GM18502 (cell line): Measurements from ENCODE around the gene RAB3C.

Source experiments
- ATAC-seq: cut with Tn5 transposase; IDR thresholded peaks from one replicate; pipeline ENCODE4 v1.9.1; 2021; ENCODE audit warnings: mild to moderate bottlenecking; ENCODE audit not compliant: unreplicated experiment, poor library complexity

The RAB3C gene

GRCh38 chr5:58717303-58718007, 134.6 kb downstream of the RAB3C start:
- ATAC-seq, result no peak

- ATAC-seq, result no peak
Observed at GRCh38 chr5:58718269-58718978, 135.5 kb downstream of the RAB3C start.

GRCh38 chr5:58722160-58722559, 139.3 kb downstream of the RAB3C start:
- ATAC-seq, result no peak

GRCh38 chr5:58724992-58725391, 142.1 kb downstream of the RAB3C start:
- no peak for ATAC-seq

GRCh38 chr5:58731641-58732040, 148.8 kb downstream of the RAB3C start:
- no peak for ATAC-seq

- ATAC-seq, result no peak
Observed at GRCh38 chr5:58735637-58736036, 152.8 kb downstream of the RAB3C start.

- ATAC-seq, result no peak
Observed at GRCh38 chr5:58736214-58736613, 153.3 kb downstream of the RAB3C start.

- no peak for ATAC-seq
Observed at GRCh38 chr5:58737671-58738070, 154.8 kb downstream of the RAB3C start.

- no peak for ATAC-seq
Observed at GRCh38 chr5:58738336-58738735, 155.5 kb downstream of the RAB3C start.

- ATAC-seq, result no peak
Observed at GRCh38 chr5:58739051-58739450, 156.2 kb downstream of the RAB3C start.

GRCh38 chr5:58740956-58741355, 158.1 kb downstream of the RAB3C start:
- ATAC-seq, result no peak

GRCh38 chr5:58745350-58745749, 162.5 kb downstream of the RAB3C start:
- no peak for ATAC-seq

GRCh38 chr5:58746321-58746720, 163.4 kb downstream of the RAB3C start:
- no peak for ATAC-seq

- no peak for ATAC-seq
Observed at GRCh38 chr5:58750036-58750435, 167.2 kb downstream of the RAB3C start.

GRCh38 chr5:58751222-58751837, 168.5 kb downstream of the RAB3C start:
- no peak for ATAC-seq

GRCh38 chr5:58752104-58752503, 169.2 kb downstream of the RAB3C start:
- ATAC-seq, result no peak

GRCh38 chr5:58753446-58753845, 170.6 kb downstream of the RAB3C start:
- ATAC-seq, result no peak

- ATAC-seq, result no peak
Observed at GRCh38 chr5:58754250-58754649, 171.4 kb downstream of the RAB3C start.

- ATAC-seq, result no peak
Observed at GRCh38 chr5:58755397-58755796, 172.5 kb downstream of the RAB3C start.

GRCh38 chr5:58759745-58760144, 176.9 kb downstream of the RAB3C start:
- ATAC-seq, result peak; percentile 93

- no peak for ATAC-seq
Observed at GRCh38 chr5:58760222-58760621, 177.3 kb downstream of the RAB3C start.

GRCh38 chr5:58761407-58761806, 178.5 kb downstream of the RAB3C start:
- ATAC-seq, result no peak
